Measurements from ENCODE around the gene SPG21.

The SPG21 gene

GRCh38 chr15:64921711-64922110 lies 68.0 kb downstream of the SPG21 start:
- no peak overlapping the region for H3K4me2 ChIP-seq (ENCODE audit: low read depth, low read length, poor library complexity, severe bottlenecking)
- TF ChIP-seq CTCF (conservative IDR thresholded peaks at IDR 0.05; ENCODE audit: low read length): no peak
- no peak for TF ChIP-seq EZH2phosphoT487 (IDR thresholded peaks at IDR 0.05; ENCODE audit: borderline replicate concordance)
- H2AFZ ChIP-seq (ENCODE audit: low read length): no peak overlapping the region

GRCh38 chr15:64919721-64920120 lies 70.0 kb downstream of the SPG21 start:
- no peaks in the 10 kb centered on the region for H3K36me3 ChIP-seq (ENCODE audit: insufficient read depth, low read length)
- TF ChIP-seq EZH2phosphoT487 (IDR thresholded peaks at IDR 0.05; ENCODE audit: borderline replicate concordance): no peak
- TF ChIP-seq CTCF (conservative IDR thresholded peaks at IDR 0.05; ENCODE audit: low read length): no peak
- no peak overlapping the region for H3K4me3 ChIP-seq (ENCODE audit: low read length, poor library complexity, severe bottlenecking)
- H3K4me1 ChIP-seq (ENCODE audit: insufficient read depth, low read length, poor library complexity, severe bottlenecking): peaks cover 18% of the 10 kb centered on the region
- H3K9me2 ChIP-seq (replicated peaks; ENCODE audit: low read depth, low read length): no peaks in the 10 kb centered on the region
- H3F3A ChIP-seq (ENCODE audit: low read depth): no peaks in the 10 kb centered on the region
- no peak overlapping the region for H3K4me2 ChIP-seq (ENCODE audit: low read depth, low read length, poor library complexity, severe bottlenecking)
- no peaks in the 10 kb centered on the region for H3K9me3 ChIP-seq (ENCODE audit: insufficient read depth, low read depth, low read length)
- H3K27me3 ChIP-seq (ENCODE audit: insufficient read depth, low read length, poor library complexity, severe bottlenecking): no peaks in the 10 kb centered on the region
- H2AFZ ChIP-seq (ENCODE audit: low read length): no peak overlapping the region
- H3K79me2 ChIP-seq (ENCODE audit: insufficient read depth, low read length): no peaks in the 10 kb centered on the region
- H3K9ac ChIP-seq (ENCODE audit: low read depth, low read length, poor library complexity, severe bottlenecking): no peak overlapping the region
- H4K20me1 ChIP-seq (ENCODE audit: insufficient read depth, low read length, poor library complexity, severe bottlenecking): no peaks in the 10 kb centered on the region

More at GRCh38 chr15:64921711-64922110, 68.0 kb downstream of the SPG21 start:
- Histone ChIP-seq H3K79me2 (ENCODE audit: insufficient read depth, low read length) (no peaks in the 10 kb centered on the region), H3K9ac (ENCODE audit: low read depth, low read length, poor library complexity, severe bottlenecking) (no peak overlapping the region), H3K4me1 (ENCODE audit: insufficient read depth, low read length, poor library complexity, severe bottlenecking) (peaks cover 7% of the 10 kb centered on the region), H3K9me2 (replicated peaks; ENCODE audit: low read depth, low read length) (no peaks in the 10 kb centered on the region), H3K9me3 (ENCODE audit: insufficient read depth, low read depth, low read length) (no peaks in the 10 kb centered on the region), H4K20me1 (ENCODE audit: insufficient read depth, low read length, poor library complexity, severe bottlenecking) (no peaks in the 10 kb centered on the region), H3K36me3 (ENCODE audit: insufficient read depth, low read length) (no peaks in the 10 kb centered on the region), H3K27me3 (ENCODE audit: insufficient read depth, low read length, poor library complexity, severe bottlenecking) (no peaks in the 10 kb centered on the region), H3F3A (ENCODE audit: low read depth) (no peaks in the 10 kb centered on the region), H3K4me3 (ENCODE audit: low read length, poor library complexity, severe bottlenecking) (no peak overlapping the region)

- Histone ChIP-seq H3K9ac (ENCODE audit: low read depth, low read length, poor library complexity, severe bottlenecking) (no peak overlapping the region), H2AFZ (ENCODE audit: low read length) (no peak overlapping the region), H3F3A (ENCODE audit: low read depth) (no peaks in the 10 kb centered on the region), H3K79me2 (ENCODE audit: insufficient read depth, low read length) (no peaks in the 10 kb centered on the region), H3K4me1 (ENCODE audit: insufficient read depth, low read length, poor library complexity, severe bottlenecking) (peaks cover 18% of the 10 kb centered on the region), H3K9me2 (replicated peaks; ENCODE audit: low read depth, low read length) (no peaks in the 10 kb centered on the region), H4K20me1 (ENCODE audit: insufficient read depth, low read length, poor library complexity, severe bottlenecking) (no peaks in the 10 kb centered on the region), H3K27me3 (ENCODE audit: insufficient read depth, low read length, poor library complexity, severe bottlenecking) (no peaks in the 10 kb centered on the region), H3K4me3 (ENCODE audit: low read length, poor library complexity, severe bottlenecking) (no peak overlapping the region), H3K36me3 (ENCODE audit: insufficient read depth, low read length) (no peaks in the 10 kb centered on the region), H3K9me3 (ENCODE audit: insufficient read depth, low read depth, low read length) (no peaks in the 10 kb centered on the region), H3K4me2 (ENCODE audit: low read depth, low read length, poor library complexity, severe bottlenecking) (no peak overlapping the region)
- no peak for TF ChIP-seq CTCF (conservative IDR thresholded peaks at IDR 0.05; ENCODE audit: low read length)
- TF ChIP-seq EZH2phosphoT487 (IDR thresholded peaks at IDR 0.05; ENCODE audit: borderline replicate concordance): no peak
Measured at GRCh38 chr15:64917211-64917610, 72.5 kb downstream of the SPG21 start.
